Vagina (tissue), 2 donors: ENCODE results near the gene GALNT9.

Experiments
- CTCF ChIP-seq, 3 experiments: fragments of 450-650 bp in 2 of 3; fragments of 200-600 bp in 1 of 3; sonication (generic) in 1 of 3; IDR thresholded peaks; one replicate each; pipeline ENCODE4 v1.5.1; 2017 to 2019; ENCODE audit warnings: antibody characterized with exemption in 3 of 3, mild to moderate bottlenecking in 2 of 3, moderate library complexity in 2 of 3
- POLR2AphosphoS5 ChIP-seq, 2 donors: sonication (generic); formaldehyde crosslinking; IDR thresholded peaks; one replicate each; pipeline ENCODE4 v1.9.0; 2017; ENCODE audit warnings: antibody characterized with exemption in 2 of 2, mild to moderate bottlenecking in 2 of 2, low read depth in 1 of 2; ENCODE audit not compliant: insufficient read depth in 1 of 2

GRCh38 chr12:132227782-132228475 lies 101.5 kb downstream of the GALNT9 start:
- no peak for TF ChIP-seq CTCF (IDR thresholded peaks at IDR 0.05)
- no peak for TF ChIP-seq POLR2AphosphoS5 (IDR thresholded peaks at IDR 0.05; ENCODE audit: insufficient read depth in 1 of 2, low read depth in 1 of 2)
